GM12875 (cell line): Measurements from ENCODE around the gene NUCB1.

ENCODE experiments used
- H3K4me3 ChIP-seq: one replicate; pipeline ENCODE4 v1.5.1; 2011; ENCODE audit warnings: low read depth, low read length, control low read depth
- TF ChIP-seq, protein P1 (sequence below): IDR thresholded peaks from 2 replicates; pipeline ENCODE4 v1.5.1; 2011; ENCODE audit warnings: low read depth, mild to moderate bottlenecking, control low read depth, inconsistent platforms, low read length, moderate library complexity, borderline replicate concordance; ENCODE audit not compliant: insufficient read depth

Gene NUCB1

DNA sequence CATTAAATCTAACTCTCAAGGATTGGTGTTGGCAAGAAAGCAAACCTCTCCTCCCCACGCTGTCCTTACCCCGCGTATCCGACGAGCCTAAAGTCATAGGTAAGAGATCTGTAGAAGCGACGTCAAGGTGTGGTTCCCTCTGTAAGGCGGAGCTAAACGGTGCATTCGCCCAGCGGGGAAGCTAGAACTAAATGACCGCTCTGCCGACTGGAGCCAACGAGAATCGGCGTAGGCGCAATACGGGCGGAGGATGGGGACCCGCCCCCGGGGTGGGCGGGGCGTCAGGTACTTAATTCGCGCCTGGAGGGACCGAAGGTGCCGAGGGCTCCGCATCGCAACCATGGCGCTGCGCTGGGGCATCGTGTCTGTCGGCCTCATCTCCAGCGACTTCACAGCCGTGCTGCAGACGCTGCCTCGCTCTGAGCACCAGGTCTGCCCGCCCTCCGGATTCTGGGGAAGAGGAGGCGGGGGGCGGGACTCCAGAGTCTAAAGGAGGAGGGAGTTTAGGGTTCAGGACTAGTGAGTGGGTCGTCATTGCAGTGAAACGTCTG lies 33.3 kb downstream of the NUCB1 start, which contains the start of gene DHDH:
Gene DHDH, plus strand, starts transcription at position 318 of the 551 bp plus-strand sequence. Its CDS starts 23 bp downstream, at position 341.
- peak within 1 kb of the TSS; percentile 52 for H3K4me3 ChIP-seq
- TF ChIP-seq, protein P1, sequence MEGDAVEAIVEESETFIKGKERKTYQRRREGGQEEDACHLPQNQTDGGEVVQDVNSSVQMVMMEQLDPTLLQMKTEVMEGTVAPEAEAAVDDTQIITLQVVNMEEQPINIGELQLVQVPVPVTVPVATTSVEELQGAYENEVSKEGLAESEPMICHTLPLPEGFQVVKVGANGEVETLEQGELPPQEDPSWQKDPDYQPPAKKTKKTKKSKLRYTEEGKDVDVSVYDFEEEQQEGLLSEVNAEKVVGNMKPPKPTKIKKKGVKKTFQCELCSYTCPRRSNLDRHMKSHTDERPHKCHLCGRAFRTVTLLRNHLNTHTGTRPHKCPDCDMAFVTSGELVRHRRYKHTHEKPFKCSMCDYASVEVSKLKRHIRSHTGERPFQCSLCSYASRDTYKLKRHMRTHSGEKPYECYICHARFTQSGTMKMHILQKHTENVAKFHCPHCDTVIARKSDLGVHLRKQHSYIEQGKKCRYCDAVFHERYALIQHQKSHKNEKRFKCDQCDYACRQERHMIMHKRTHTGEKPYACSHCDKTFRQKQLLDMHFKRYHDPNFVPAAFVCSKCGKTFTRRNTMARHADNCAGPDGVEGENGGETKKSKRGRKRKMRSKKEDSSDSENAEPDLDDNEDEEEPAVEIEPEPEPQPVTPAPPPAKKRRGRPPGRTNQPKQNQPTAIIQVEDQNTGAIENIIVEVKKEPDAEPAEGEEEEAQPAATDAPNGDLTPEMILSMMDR, result no peak

DNA sequence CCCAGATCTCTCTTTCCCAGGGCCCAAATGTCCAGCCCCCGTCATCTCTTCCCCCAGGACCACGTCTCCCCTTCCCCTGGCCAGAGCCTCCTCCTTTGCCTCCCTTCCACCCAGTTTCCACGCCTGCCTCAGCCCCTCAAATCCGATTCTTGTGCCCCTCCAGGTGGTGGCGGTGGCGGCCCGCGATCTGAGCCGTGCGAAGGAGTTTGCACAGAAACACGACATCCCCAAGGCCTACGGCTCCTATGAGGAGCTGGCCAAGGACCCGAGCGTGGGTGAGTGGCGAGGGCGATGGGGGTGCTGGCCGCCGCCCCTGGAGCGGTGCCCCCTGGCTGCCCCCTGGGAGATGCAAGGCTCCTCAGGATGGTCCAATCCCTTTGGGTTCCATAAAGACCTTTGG lies 34.7 kb downstream of the NUCB1 start:
- TF ChIP-seq, protein P1, result no peak
- no peak overlapping the region for H3K4me3 ChIP-seq

DNA sequence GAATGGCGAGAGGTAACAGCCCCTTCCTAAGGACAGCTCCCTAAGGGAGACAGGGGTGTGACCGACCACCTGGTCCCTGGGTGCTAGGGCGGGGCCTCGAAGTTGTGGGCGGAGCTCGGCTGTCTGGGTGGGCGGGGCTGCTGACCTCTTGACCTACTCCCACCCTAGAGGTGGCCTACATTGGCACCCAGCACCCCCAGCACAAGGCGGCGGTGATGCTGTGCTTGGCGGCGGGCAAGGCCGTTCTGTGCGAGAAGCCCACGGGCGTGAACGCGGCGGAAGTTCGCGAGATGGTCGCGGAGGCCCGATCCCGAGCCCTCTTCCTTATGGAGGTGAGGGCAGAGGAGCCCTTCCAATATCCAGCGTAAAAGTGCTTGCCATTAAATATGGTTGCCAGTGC lies 35.8 kb downstream of the NUCB1 start:
- no peak overlapping the region for H3K4me3 ChIP-seq
- TF ChIP-seq, protein P1, result no peak

DNA sequence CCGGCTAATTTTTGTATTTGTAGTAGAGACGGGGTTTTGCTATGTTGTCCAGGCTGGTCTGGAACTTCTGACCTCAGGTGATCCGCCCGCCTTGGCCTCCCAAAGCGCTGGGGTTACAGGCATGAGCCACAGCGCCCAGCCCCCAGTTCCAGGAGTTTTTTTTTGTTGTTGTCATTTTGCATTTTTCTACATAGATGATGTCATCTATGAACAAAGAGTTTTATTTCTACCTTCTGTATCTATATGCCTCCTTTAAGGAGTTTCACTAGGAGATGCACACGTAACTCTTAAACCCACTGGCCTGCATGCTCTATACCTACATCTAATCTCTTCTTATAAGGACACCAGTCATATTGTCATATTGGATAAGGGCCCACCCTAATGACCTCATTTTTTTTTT lies 38.1 kb downstream of the NUCB1 start:
- TF ChIP-seq, protein P1, result no peak

DNA sequence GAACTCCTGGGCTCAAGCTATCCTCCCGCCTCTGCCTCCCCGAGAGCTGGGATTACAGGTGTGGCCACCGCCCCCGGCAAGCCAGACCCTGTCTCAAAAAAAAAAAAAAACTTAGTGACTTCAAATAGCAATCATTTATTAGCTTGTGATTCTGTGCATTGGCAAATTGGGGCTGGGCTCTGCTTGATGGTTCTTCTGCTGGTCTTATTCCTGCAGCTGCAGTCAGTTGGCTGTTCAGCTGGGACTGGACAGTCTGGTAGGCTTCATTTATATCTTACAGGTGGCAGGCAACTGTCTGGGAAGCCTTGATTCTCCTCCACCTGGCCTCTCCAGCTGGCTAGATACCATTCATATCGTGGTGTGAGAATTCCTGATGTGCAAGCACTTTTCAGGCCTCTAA lies 40.8 kb downstream of the NUCB1 start:
- TF ChIP-seq, protein P1, result no peak
- H3K4me3 ChIP-seq, result no peak overlapping the region

More for the DNA sequence above, 38.1 kb downstream of the NUCB1 start:
- H3K4me3 ChIP-seq, result no peak overlapping the region

DNA sequence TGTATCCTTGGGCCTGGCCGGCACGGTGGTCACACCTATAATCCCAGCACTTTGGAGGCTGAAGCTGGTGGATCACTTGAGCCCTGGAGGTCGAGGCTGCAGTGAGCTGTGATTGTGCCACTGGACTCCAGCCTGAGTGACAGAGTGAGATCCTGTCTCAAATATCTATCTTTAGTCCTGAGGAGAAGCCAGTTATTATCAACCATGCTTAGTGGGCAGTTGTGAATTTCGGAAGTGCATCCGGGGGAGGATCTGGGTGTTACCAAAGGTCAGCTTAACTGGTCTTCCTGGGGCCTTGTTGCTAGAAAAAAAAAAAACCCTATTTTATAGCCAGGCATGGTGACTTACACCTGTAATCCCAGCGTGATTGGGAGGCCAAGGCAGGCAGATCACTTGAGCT lies 43.0 kb downstream of the NUCB1 start:
- TF ChIP-seq, protein P1, result no peak
- no peak overlapping the region for H3K4me3 ChIP-seq

DNA sequence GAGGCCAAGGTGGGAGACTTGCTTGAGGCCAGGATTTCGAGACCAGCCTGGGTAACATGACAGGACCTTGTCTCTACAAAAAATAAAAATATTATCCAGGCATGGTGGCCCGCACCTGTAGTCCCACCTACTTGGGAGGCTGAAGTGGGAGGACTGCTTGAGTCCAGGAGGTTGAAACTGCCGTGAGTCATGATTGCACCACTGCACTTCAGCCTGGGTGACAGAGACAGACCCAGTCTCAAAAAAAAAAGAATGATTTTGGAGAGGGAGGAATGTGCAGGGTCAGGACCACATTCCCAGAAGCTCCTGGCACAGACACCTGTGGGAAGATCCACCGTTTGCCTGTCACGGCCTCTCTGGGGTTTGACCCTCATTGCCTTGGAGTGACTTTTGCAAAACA lies 45.3 kb downstream of the NUCB1 start:
- no peak overlapping the region for H3K4me3 ChIP-seq
- TF ChIP-seq, protein P1, result no peak
